GM13976 (cell line): Measurements from ENCODE around the gene RTKN.

Source experiments
- DNase-seq: peaks from one replicate; pipeline ENCODE4 v3.0.0; 2012; ENCODE audit warnings: low spot score
- in situ Hi-C: fragments of 300-500 bp; cut with MboI; formaldehyde crosslinking; loops from one replicate; pipeline ENCODE4 v1.12.0; 2022; ENCODE audit warnings: low sequenced_read_pairs, mixed read lengths, inconsistent platforms; ENCODE audit not compliant: unreplicated experiment
- TF ChIP-seq, protein P1 (sequence below): IDR thresholded peaks from 2 replicates; pipeline ENCODE4 v1.5.1; 2012; ENCODE audit warnings: borderline replicate concordance, mild to moderate bottlenecking; ENCODE audit not compliant: insufficient read depth; ENCODE audit errors: extremely low read depth, missing control alignments, control extremely low read depth

The RTKN gene

DNA sequence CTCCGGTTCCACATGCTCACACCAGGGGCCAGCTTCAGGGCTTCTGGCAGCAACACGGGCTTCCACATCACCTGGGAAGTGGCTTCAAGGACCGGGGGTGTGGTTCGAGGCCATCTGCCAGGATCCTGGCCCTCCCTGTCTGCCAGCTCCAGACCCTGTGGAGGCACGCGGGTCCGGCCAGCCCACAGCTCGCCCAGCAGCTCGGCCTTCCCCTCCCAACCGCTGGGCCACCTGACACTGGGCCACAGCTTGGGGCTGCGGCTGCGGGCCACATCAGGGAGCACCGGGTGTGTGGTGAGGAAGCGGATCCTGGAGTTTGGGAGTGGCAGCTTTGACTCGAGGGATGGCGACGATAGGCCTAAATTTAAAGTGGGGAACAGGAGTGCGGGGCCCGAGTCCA lies 27.3 kb downstream of the RTKN start:
- TF ChIP-seq, protein P1, sequence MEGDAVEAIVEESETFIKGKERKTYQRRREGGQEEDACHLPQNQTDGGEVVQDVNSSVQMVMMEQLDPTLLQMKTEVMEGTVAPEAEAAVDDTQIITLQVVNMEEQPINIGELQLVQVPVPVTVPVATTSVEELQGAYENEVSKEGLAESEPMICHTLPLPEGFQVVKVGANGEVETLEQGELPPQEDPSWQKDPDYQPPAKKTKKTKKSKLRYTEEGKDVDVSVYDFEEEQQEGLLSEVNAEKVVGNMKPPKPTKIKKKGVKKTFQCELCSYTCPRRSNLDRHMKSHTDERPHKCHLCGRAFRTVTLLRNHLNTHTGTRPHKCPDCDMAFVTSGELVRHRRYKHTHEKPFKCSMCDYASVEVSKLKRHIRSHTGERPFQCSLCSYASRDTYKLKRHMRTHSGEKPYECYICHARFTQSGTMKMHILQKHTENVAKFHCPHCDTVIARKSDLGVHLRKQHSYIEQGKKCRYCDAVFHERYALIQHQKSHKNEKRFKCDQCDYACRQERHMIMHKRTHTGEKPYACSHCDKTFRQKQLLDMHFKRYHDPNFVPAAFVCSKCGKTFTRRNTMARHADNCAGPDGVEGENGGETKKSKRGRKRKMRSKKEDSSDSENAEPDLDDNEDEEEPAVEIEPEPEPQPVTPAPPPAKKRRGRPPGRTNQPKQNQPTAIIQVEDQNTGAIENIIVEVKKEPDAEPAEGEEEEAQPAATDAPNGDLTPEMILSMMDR, result no peak
- DNase-seq, result no peak
- in situ Hi-C loops, result no loop called here

GRCh38 chr2:74413001-74413698 lies 28.6 kb downstream of the RTKN start:
- TF ChIP-seq, protein P1, result no peak
- no peak for DNase-seq
- in situ Hi-C loops, result no loop called here

DNA sequence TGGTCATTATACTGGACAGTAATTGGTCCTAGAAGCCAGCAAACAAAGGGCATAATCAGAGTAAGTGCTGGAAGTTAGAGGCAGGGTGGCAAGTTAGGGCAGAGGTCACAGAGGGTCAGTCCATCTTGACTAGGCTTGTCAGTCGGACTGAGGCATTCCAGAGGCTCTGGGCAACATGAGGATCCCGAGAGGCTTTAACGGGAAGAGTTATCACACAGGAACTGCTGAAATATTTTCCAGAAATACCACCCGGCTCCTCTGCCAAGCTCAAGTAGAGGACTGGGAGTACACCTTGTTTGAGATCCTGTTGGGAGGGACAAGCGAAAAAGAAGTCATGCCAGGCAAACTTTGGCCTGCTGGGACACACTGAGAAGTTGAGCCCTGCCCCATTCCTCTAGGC lies 34.1 kb downstream of the RTKN start:
- TF ChIP-seq, protein P1, result no peak
- in situ Hi-C loops, result no loop called here
- DNase-seq, result no peak

DNA sequence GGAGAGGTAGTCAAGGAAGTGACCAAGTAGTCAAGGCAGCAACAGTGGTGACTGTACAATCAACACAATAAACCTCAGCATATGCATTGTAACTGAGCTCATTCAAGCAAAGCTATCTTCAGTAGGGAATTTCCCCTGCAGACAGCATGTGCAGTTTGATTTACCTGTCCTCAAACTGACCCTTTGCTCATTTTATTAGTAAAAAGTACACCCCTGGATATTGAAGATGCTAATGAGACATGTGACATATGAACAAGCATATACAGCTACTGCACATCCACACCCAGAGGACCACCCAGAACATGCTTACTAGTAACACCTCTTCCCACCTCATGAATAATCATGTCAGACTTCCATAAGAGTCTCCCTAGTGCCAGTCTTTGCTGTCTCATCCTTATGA lies 35.7 kb downstream of the RTKN start:
- TF ChIP-seq, protein P1, result no peak
- in situ Hi-C loops, result no loop called here
- DNase-seq, result peak; percentile 61

GRCh38 chr2:74401891-74402290 lies 39.8 kb downstream of the RTKN start:
- DNase-seq, result no peak
- in situ Hi-C loops, result no loop called here
- TF ChIP-seq, protein P1, result no peak

GRCh38 chr2:74399785-74400184 lies 42.0 kb downstream of the RTKN start:
- TF ChIP-seq, protein P1, result no peak
- peak; percentile 62 for DNase-seq
- in situ Hi-C loops, result no loop called here
